T-helper 1 cell treated with Interleukin-12 subunit alpha and Interleukin-12 subunit beta and Interleukin-4 antibody, amounts not matched to agents 30 μg/mL and 1 μg/mL, for 36 hours (primary cell): ENCODE data around the gene JMJD1C.
"Not testable (repeated sequence)": the region's sequence is repeated elsewhere in the genome, so short reads cannot be mapped to it uniquely, and the experiment has no call there.

Source experiments
- H3K27ac Mint-ChIP-seq: one replicate; pipeline ENCODE4 v1.8.0; 2021; ENCODE audit warnings: mild to moderate bottlenecking, mixed read lengths
- H3K27me3 Mint-ChIP-seq: one replicate; pipeline ENCODE4 v1.8.0; 2021; ENCODE audit warnings: low read depth, mixed read lengths
- H3K36me3 Mint-ChIP-seq: one replicate; pipeline ENCODE4 v1.8.0; 2021; ENCODE audit warnings: low read depth, mixed read lengths
- H3K4me1 Mint-ChIP-seq: one replicate; pipeline ENCODE4 v1.8.0; 2021; ENCODE audit warnings: low read depth, mixed read lengths
- H3K4me3 Mint-ChIP-seq: one replicate; pipeline ENCODE4 v1.8.0; 2021; ENCODE audit warnings: mild to moderate bottlenecking, moderate library complexity, mixed read lengths
- H3K9me3 Mint-ChIP-seq: one replicate; pipeline ENCODE4 v1.8.0; 2021; ENCODE audit warnings: mixed read lengths

Gene JMJD1C

DNA sequence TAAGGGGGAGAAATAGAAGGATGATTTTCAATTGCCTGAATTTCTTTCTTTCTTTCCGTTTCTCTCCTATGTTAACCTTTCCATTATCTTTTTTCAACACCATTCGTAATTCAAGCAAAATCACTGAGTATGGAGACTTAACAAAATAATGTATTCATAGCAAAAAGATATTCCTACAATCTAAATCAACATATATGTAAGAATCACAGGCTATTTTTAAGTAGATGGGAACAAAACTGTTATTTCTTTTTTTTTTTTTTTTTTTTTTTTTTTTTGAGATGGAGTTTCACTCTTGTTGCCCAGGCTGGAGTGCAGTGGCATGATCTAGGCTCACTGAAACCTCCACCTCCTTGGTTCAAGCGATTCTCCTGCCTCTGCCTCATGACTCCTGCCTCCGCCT lies 27.2 kb upstream of the JMJD1C start:
- Mint-ChIP-seq H3K4me3 (no peak overlapping the region), H3K36me3 (no peaks in the 10 kb centered on the region), H3K4me1 (no peaks in the 10 kb centered on the region), H3K27ac (no peak overlapping the region), H3K27me3 (no peaks in the 10 kb centered on the region), H3K9me3 (no peaks in the 10 kb centered on the region)

DNA sequence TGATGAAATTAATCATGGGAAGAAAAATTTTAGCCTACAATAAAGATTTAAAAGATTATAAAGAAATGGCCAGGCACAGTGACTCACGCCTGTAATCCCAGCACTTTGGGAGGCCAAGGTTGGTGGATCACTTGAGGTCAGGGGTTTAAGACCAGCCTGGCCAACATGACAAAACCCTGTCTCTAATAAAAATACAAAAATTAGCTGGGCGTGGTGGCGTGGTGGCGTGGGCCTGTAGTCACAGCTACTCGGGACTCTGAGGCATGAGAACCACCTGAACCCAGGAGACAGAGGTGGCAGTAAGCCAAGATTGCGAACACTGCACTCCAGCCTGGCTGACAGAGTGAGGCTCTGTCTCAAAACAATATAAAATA lies 26.5 kb upstream of the JMJD1C start:
- not testable (repeated sequence) for H3K36me3 Mint-ChIP-seq, H3K4me1 Mint-ChIP-seq, H3K27me3 Mint-ChIP-seq, H3K4me3 Mint-ChIP-seq, H3K9me3 Mint-ChIP-seq, H3K27ac Mint-ChIP-seq

DNA sequence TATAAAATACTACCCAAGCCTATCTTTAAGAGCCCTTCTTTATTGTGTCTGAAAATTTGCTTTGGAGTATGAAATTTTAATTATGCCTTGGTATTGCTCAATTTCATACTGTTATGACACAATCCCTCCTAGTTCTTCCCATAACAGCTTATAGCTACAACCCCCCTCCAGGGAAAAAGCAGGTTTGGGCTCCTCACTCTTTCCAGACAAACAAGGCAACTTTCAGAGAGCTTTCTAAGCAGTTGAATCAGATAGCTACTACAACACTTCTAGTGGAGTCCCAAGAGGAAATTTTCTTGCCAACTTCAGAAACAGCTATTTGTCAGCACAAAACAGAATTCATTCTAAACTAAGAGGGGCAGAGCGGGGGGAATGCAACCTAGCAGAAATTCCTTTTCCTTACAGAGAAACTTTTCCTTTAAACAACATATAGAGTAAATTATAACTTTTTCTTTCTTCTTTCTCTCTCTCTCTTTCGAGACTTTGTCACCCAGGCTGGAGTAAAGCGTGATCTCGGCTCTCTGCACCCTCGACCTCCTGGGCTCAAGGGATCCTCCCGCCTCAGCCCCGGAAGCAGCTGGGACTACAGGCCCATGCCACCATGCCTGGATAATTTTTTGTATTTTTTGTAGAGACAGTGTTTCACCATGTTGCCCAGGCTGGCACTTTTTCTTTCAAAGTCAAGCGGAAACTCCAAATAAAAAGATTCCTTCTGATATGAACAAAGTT lies 26.0 kb upstream of the JMJD1C start:
- Mint-ChIP-seq H3K4me3 (no peak overlapping the region), H3K27me3 (no peaks in the 10 kb centered on the region), H3K9me3 (no peaks in the 10 kb centered on the region)

DNA sequence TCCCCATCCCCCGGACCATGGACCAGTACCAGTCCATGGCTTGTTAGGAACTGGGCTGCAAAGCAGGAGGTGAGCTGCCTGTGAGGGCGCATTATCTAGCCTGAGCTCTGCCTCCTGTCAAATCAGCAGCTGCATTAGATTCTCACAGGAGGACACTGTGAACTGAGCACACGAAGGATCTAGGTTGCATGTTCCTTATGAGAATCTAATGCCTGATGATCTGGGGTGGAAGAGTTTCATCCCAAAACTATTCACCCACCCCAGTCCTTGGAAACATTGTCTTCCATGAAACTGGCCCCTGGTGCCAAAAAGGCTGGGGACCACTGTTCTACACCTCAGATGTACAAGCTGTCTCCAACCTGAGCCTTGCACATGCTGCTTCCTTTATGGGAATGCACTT lies 24.1 kb upstream of the JMJD1C start:
- Mint-ChIP-seq H3K4me3 (no peak overlapping the region), H3K36me3 (no peaks in the 10 kb centered on the region), H3K27ac (no peak overlapping the region), H3K27me3 (no peaks in the 10 kb centered on the region), H3K4me1 (no peaks in the 10 kb centered on the region), H3K9me3 (no peaks in the 10 kb centered on the region)

More for the DNA sequence above, 26.0 kb upstream of the JMJD1C start:
- Mint-ChIP-seq H3K27ac (no peak overlapping the region), H3K4me1 (no peaks in the 10 kb centered on the region), H3K36me3 (no peaks in the 10 kb centered on the region)

DNA sequence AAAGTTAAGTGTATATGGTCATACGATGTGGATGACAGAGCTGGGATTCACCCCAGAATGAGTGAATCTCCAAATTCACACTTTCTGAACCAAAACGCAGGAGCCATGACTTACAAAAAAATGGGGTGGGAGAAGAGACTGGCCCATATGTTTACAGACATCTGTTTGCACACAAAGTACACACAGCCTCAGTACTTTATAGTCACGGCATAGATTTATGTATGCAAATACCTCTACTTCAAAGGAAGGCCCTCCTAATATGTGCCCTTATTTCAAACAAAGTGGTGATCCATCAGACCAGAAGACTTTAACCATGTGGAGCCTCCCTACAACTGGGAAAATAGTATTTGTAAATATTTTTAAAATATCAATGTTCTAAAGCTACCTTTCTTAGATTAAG lies 22.2 kb upstream of the JMJD1C start:
- Mint-ChIP-seq H3K36me3 (peaks cover 1% of the 10 kb centered on the region), H3K27me3 (no peaks in the 10 kb centered on the region), H3K4me1 (no peaks in the 10 kb centered on the region), H3K9me3 (no peaks in the 10 kb centered on the region), H3K27ac (no peak overlapping the region), H3K4me3 (no peak overlapping the region)

DNA sequence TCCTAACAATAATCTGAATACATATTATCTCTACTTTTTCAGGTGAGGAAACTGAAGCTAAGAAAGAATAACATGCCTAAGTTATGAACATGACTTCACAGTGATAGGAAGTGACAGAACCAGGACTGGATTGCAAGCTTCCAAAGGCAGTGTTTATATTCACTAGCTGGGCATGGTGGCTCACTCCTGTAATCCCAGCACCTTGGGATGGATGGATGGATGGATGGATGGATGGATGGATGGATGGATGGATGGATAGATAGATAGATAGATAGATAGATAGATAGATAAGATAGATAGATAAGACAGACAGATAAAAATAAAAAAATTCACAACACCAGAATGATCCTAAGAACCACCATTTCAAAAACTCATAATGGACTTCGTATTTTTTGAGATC lies 18.2 kb upstream of the JMJD1C start:
- H3K27ac Mint-ChIP-seq = no peak overlapping the region
- H3K27me3 Mint-ChIP-seq = no peaks in the 10 kb centered on the region
- no peaks in the 10 kb centered on the region for H3K9me3 Mint-ChIP-seq
- no peak overlapping the region for H3K4me3 Mint-ChIP-seq
- H3K36me3 Mint-ChIP-seq = peaks cover 1% of the 10 kb centered on the region
- H3K4me1 Mint-ChIP-seq = peaks cover 2% of the 10 kb centered on the region

DNA sequence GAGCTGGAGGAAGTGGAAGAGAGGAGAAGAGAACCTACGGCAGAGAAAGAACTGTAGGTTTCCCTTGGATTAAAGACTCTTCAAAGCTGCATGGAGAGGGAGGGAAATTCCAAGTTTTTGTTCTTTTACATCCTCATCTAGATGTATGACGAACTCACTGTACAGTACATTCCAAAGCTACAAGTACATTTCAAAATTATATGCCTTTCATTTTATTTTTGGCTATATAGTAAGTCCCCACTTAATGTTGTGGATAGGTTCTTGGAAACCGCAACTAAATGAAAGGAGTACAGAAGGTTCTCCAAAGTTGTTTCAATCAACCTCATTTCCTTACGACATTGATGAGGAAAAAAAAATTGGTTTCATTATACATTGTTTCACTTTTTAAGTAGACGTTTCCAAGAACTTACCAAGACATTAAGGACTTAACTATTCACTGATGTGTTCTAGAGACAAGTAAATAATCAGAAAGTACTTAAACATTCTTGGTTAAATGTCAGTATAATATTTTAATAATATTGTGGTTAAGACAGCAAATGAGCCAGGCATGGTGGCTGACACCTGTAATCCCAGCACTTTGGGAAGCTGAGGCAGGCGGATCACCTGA lies 16.1 kb upstream of the JMJD1C start:
- H3K27ac Mint-ChIP-seq = no peak overlapping the region
- peaks cover 1% of the 10 kb centered on the region for H3K36me3 Mint-ChIP-seq
- no peaks in the 10 kb centered on the region for H3K27me3 Mint-ChIP-seq
- H3K9me3 Mint-ChIP-seq = no peaks in the 10 kb centered on the region
- H3K4me3 Mint-ChIP-seq = no peak overlapping the region
- H3K4me1 Mint-ChIP-seq = peaks cover 4% of the 10 kb centered on the region

DNA sequence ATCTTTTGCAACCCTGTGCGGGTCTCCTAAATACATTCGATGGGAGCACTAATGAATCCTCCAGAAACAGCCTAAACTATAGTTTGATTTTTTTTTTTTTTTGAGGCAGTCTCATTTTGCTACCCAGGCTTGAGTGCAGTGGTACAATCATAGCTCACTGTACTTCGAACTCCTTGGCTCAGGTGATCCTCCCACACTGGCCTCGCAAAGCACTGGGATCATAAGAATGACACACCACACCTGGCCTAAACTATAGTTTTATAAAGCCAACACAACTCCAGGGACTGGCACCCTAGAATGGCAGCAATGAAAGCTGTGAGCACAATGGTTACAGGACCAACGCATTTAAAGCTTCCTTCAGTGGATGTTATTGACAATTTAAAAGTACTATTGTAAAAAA lies 14.5 kb upstream of the JMJD1C start:
- no peak overlapping the region for H3K4me3 Mint-ChIP-seq
- H3K9me3 Mint-ChIP-seq = no peaks in the 10 kb centered on the region
- H3K36me3 Mint-ChIP-seq = peaks cover 1% of the 10 kb centered on the region
- no peaks in the 10 kb centered on the region for H3K27me3 Mint-ChIP-seq
- peaks cover 5% of the 10 kb centered on the region for H3K4me1 Mint-ChIP-seq
- no peak overlapping the region for H3K27ac Mint-ChIP-seq

DNA sequence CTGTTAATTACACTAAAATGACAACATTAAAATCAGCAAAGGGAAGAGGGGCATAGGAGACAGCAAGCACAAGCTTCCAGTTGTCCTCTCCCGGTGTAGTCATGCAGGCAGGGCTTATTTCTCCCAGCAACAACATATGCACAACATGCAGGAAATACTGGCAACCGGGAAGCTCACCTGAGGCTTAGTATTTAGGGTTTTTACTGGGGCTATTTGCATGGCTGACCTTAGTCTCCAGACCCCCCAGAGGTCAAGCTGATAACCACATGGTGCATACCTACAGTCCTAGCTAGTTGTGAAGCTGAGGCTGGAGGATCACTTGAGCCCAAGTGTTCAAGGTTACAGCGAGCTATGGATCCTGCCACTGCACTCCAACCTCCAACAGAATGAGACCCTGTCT lies 12.8 kb upstream of the JMJD1C start:
- peaks cover 1% of the 10 kb centered on the region for H3K36me3 Mint-ChIP-seq
- peaks cover 7% of the 10 kb centered on the region for H3K4me1 Mint-ChIP-seq
- H3K27ac Mint-ChIP-seq = no peak overlapping the region
- H3K4me3 Mint-ChIP-seq = no peak overlapping the region
- no peaks in the 10 kb centered on the region for H3K27me3 Mint-ChIP-seq
- no peaks in the 10 kb centered on the region for H3K9me3 Mint-ChIP-seq

DNA sequence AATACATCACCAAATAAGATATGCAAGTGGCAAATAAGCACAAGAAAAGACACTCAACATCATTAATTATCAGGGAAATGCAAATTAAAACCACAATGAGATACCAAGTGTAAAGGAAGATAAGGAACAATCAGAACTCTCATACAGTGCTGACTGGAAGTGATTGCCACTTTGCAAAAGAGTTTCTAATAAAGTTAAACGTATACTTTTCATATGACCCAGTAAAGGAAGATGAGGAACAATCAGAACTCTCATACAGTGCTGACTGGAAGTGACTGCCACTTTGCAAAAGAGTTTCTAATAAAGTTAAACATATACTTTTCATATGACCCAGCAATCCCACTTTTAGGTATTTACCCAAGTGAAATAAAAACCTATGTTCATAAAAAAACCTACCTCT lies 12.2 kb upstream of the JMJD1C start:
- Mint-ChIP-seq H3K4me1 (peaks cover 7% of the 10 kb centered on the region), H3K36me3 (no peaks in the 10 kb centered on the region), H3K4me3 (no peak overlapping the region), H3K27me3 (no peaks in the 10 kb centered on the region), H3K27ac (no peak overlapping the region), H3K9me3 (no peaks in the 10 kb centered on the region)

DNA sequence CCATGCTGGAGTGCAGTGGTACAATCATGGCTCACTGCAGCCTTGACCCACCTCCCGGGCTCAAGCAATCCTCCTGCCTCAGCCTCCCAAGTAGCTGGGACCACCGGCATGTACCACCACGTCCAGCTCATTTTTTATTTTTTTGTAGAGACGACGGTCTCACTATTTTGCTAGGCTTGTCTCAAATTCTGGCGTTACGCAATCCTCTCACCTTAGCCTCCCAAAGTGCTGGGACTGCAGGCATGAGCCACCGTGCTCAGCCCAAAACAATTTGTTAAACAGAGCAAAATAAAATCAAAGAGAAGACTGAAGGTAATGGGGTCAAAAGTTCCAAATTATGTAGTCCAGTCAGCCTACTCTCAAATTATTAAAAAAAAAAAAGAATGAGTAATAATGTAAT lies 8.7 kb upstream of the JMJD1C start:
- H3K36me3 Mint-ChIP-seq = no peaks in the 10 kb centered on the region
- no peak overlapping the region for H3K27ac Mint-ChIP-seq
- no peaks in the 10 kb centered on the region for H3K27me3 Mint-ChIP-seq
- no peaks in the 10 kb centered on the region for H3K9me3 Mint-ChIP-seq
- H3K4me3 Mint-ChIP-seq = no peak overlapping the region
- H3K4me1 Mint-ChIP-seq = peaks cover 8% of the 10 kb centered on the region

DNA sequence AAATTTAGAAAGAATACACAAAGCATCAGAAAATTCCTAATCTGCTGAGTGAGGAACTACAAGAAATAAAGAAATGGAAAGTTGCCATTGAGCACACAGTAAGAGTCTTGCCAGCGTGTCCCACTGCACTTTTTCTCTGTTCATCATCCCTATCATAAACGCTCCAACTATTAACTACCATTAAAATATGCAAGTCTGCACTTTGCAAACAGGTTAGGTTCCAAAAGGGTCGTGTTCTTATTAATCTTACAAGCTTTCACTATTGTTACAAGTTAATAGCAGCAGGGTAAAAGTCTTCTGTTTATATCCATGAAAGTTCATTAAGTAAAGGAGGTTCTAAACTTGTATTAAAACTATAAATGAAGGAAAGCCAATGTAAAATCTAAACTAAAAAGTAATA lies 5.2 kb upstream of the JMJD1C start:
- H3K27ac Mint-ChIP-seq = no peak overlapping the region
- no peak overlapping the region for H3K4me3 Mint-ChIP-seq
- no peaks in the 10 kb centered on the region for H3K9me3 Mint-ChIP-seq
- peaks cover 24% of the 10 kb centered on the region for H3K27me3 Mint-ChIP-seq
- peaks cover 1% of the 10 kb centered on the region for H3K36me3 Mint-ChIP-seq
- H3K4me1 Mint-ChIP-seq = peaks cover 13% of the 10 kb centered on the region

DNA sequence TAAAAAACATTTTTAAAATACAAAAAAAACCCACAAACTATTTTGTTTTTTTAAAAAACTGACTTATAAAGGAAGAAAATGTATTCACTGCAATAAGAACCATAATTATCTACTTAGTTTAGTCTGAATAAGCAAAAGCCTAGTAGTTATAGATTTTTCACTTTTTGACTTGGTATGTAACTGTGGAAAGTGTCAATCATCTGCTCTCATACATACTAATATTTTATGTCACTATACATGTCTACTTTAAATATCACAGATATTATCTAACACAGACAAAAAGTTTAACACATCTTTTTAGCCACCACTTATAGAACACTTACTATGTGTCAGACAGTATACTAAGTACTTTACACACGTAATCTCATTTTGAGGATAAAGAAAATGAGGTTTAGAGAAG lies 3.2 kb upstream of the JMJD1C start:
- Mint-ChIP-seq H3K4me3 (no peak overlapping the region), H3K4me1 (peaks cover 15% of the 10 kb centered on the region), H3K27me3 (peaks cover 33% of the 10 kb centered on the region), H3K36me3 (peaks cover 1% of the 10 kb centered on the region), H3K27ac (no peak overlapping the region), H3K9me3 (no peaks in the 10 kb centered on the region)

DNA sequence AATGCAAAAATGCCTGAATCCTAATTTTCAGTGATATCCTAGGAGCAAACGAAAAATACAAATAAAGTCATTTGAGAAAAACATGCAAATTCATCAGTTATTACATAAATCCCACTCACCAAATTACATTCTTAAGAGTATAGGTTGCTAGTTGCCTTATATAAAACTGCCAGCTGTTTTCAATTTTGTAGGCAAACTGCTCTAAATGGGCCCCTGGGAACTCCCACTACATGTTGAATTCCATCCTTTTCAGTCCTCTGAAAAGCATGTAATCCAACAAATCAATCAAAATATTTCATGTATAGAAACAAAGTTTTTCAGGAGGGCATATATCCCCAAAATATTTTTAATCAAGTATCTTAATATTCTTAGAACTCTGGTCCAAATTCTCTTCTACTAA lies 2.1 kb upstream of the JMJD1C start:
- H3K4me3 Mint-ChIP-seq = no peak overlapping the region
- H3K4me1 Mint-ChIP-seq = peaks cover 15% of the 10 kb centered on the region
- peaks cover 34% of the 10 kb centered on the region for H3K27me3 Mint-ChIP-seq
- H3K9me3 Mint-ChIP-seq = no peaks in the 10 kb centered on the region
- peaks cover 1% of the 10 kb centered on the region for H3K36me3 Mint-ChIP-seq
- H3K27ac Mint-ChIP-seq = no peak overlapping the region

DNA sequence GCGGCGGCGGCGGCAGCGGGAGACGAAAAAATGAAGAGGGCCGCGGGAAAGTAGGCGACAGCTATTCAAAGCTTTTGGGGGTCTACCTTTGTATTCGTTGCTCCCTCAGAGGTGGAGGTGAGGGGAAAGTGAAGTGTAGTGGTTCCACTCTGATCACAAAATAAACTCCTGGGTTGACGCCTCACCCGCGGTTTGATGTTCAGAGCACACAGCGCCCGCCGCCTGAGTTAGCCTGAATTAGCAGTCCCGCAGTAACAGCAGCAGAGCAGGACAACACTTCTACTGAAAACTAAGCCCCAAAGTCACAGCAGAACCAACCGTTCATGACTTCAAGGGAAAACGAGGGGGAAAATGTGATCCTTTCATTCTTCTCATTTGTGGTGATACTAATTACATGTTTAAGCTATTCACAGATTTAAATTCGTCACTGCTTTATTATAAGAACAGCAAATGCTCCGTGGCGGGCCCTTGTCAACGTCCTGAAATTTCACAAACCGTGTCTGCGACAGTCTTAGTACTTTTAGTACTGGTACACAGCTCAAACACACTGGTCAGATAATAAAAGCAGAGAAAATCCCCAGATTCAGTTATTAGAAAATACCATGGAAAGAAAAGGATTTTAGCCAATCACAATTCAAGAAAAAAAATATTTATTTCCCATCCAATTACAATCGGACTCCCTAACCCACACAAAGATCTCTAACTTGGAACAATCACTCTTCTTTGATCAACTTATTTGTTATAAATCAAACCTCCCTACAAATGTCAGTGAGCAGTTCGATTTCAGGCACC lies 563 bp upstream of the JMJD1C start:
- H3K27ac Mint-ChIP-seq = peak overlapping the region; percentile 74
- H3K9me3 Mint-ChIP-seq = no peaks in the 10 kb centered on the region
- peaks cover 1% of the 10 kb centered on the region for H3K36me3 Mint-ChIP-seq
- H3K4me1 Mint-ChIP-seq = peaks cover 15% of the 10 kb centered on the region
- H3K27me3 Mint-ChIP-seq = peaks cover 39% of the 10 kb centered on the region
- peak overlapping the region; percentile 86 for H3K4me3 Mint-ChIP-seq
